Neural cell (in vitro differentiated cells): ENCODE measurements around the gene CCDC190. TPM values are rescaled to one million over a fixed set of nuclear protein-coding genes. Genes with fewer than 3 reads are reported as not detected.
"Not testable (repeated sequence)": the region's sequence is repeated elsewhere in the genome, so short reads cannot be mapped to it uniquely, and the experiment has no call there.

ENCODE experiments used
- H2AFZ ChIP-seq: fragments of 200-600, 300-800 bp; sonication (generic), shearing (Covaris generic); 2 replicates; pipeline ENCODE4 v1.6.0; 2014; ENCODE audit warnings: low read depth, mild to moderate bottlenecking, antibody characterized with exemption, low read length, moderate library complexity
- H3F3A ChIP-seq: fragments of 200-600 bp; shearing (Covaris generic); 2 replicates; pipeline ENCODE4 v1.6.1; 2016; ENCODE audit warnings: mild to moderate bottlenecking, moderate library complexity, mixed read lengths, antibody characterized with exemption, low read length; ENCODE audit not compliant: insufficient read depth, poor library complexity, severe bottlenecking
- H3K27ac ChIP-seq: fragments of 200-600, 300-800 bp; sonication (generic), shearing (Covaris generic); 2 replicates; pipeline ENCODE4 v1.5.1; 2014; ENCODE audit warnings: mild to moderate bottlenecking, low read length, moderate library complexity
- H3K27me3 ChIP-seq: fragments of 300-800, 200-600 bp; sonication (generic), shearing (Covaris generic); 2 replicates; pipeline ENCODE4 v1.6.0; 2014; ENCODE audit warnings: mild to moderate bottlenecking, low read depth, low read length, moderate library complexity; ENCODE audit not compliant: insufficient read depth
- H3K36me3 ChIP-seq: fragments of 300-800, 200-600 bp; sonication (generic), shearing (Covaris generic); 2 replicates; pipeline ENCODE4 v1.5.1; 2014; ENCODE audit warnings: mild to moderate bottlenecking, antibody characterized with exemption, low read length, moderate library complexity; ENCODE audit not compliant: insufficient read depth
- H3K4me2 ChIP-seq: fragments of 300-800, 200-600 bp; sonication (generic), shearing (Covaris generic); 2 replicates; pipeline ENCODE4 v1.6.0; 2014; ENCODE audit warnings: mild to moderate bottlenecking, low read length
- H3K4me3 ChIP-seq: fragments of 300-800, 200-600 bp; sonication (generic), shearing (Covaris generic); 2 replicates; pipeline ENCODE4 v1.5.1; 2014; ENCODE audit warnings: mild to moderate bottlenecking, low read length, moderate library complexity
- H3K79me2 ChIP-seq: fragments of 200-600 bp; shearing (Covaris generic); replicated peaks from 2 replicates; pipeline ENCODE4 v1.6.0; 2014; ENCODE audit warnings: mild to moderate bottlenecking, low read length, moderate library complexity; ENCODE audit not compliant: insufficient read depth
- H3K9ac ChIP-seq: fragments of 300-800, 200-600 bp; sonication (generic), shearing (Covaris generic); 2 replicates; pipeline ENCODE4 v1.6.1; 2016; ENCODE audit warnings: mild to moderate bottlenecking, low read length, mixed read lengths
- H3K9me2 ChIP-seq: fragments of 200-600 bp; shearing (Covaris generic); 2 replicates; pipeline ENCODE4 v1.6.1; 2016; ENCODE audit warnings: mild to moderate bottlenecking, low read length, mixed read lengths; ENCODE audit not compliant: insufficient read depth
- H3K9me3 ChIP-seq: fragments of 200-600, 300-800 bp; sonication (generic), shearing (Covaris generic); 2 replicates; pipeline ENCODE4 v1.6.1; 2016; ENCODE audit warnings: mild to moderate bottlenecking, mixed run types, low read length, moderate library complexity, mixed read lengths
- H4K20me1 ChIP-seq: fragments of 200-600 bp; shearing (Covaris generic); 2 replicates; pipeline ENCODE4 v1.6.1; 2016; ENCODE audit warnings: mild to moderate bottlenecking, mixed run types; ENCODE audit not compliant: insufficient read depth
- EP300 ChIP-seq: fragments of 450-650 bp; conservative IDR thresholded peaks from 2 replicates; pipeline ENCODE4 v1.6.1; 2014; ENCODE audit warnings: antibody characterized with exemption, mild to moderate bottlenecking, moderate library complexity; ENCODE audit not compliant: poor library complexity, severe bottlenecking
- EZH2 ChIP-seq: fragments of 200-600, 300-800 bp; shearing (Covaris generic), sonication (generic); IDR thresholded peaks from 2 replicates; pipeline ENCODE4 v1.6.1; 2014; ENCODE audit warnings: antibody characterized with exemption, low read length, borderline replicate concordance, mild to moderate bottlenecking; ENCODE audit not compliant: insufficient read depth, poor library complexity, severe bottlenecking
- MXI1 ChIP-seq: fragments of 450-650 bp; conservative IDR thresholded peaks from 2 replicates; pipeline ENCODE4 v1.6.1; 2014; ENCODE audit warnings: antibody characterized with exemption, mild to moderate bottlenecking; ENCODE audit not compliant: poor library complexity, severe bottlenecking
- POLR2AphosphoS5 ChIP-seq: IDR thresholded peaks from 2 replicates; pipeline ENCODE4 v1.6.1; 2012
- RAD21 ChIP-seq: fragments of 450-650 bp; conservative IDR thresholded peaks from 2 replicates; pipeline ENCODE4 v1.6.1; 2014; ENCODE audit warnings: antibody characterized with exemption, mild to moderate bottlenecking, moderate library complexity
- SMC3 ChIP-seq: fragments of 450-650 bp; conservative IDR thresholded peaks from 2 replicates; pipeline ENCODE4 v1.6.1; 2014; ENCODE audit warnings: antibody characterized with exemption, mild to moderate bottlenecking, moderate library complexity; ENCODE audit not compliant: poor library complexity
- polyA plus RNA-seq: library from polyadenylated mRNA; depleted of rRNA; stranded (reverse); fragments of >200 nt; gene quantifications from 2 replicates; pipeline ENCODE4 v1.2.3, GENCODE V29; 2014
- TF ChIP-seq, protein P1 (sequence below): IDR thresholded peaks from 2 replicates; pipeline ENCODE4 v1.6.1; 2012; ENCODE audit warnings: borderline replicate concordance
- TF ChIP-seq, protein P2 (sequence below): fragments of 450-650 bp; IDR thresholded peaks from 2 replicates; pipeline ENCODE4 v1.5.1; 2014; ENCODE audit warnings: antibody characterized with exemption, mild to moderate bottlenecking, moderate library complexity; ENCODE audit not compliant: poor library complexity, severe bottlenecking

The CCDC190 gene
- polyA plus RNA-seq, 1 donor from 2014 or later: not detected

DNA sequence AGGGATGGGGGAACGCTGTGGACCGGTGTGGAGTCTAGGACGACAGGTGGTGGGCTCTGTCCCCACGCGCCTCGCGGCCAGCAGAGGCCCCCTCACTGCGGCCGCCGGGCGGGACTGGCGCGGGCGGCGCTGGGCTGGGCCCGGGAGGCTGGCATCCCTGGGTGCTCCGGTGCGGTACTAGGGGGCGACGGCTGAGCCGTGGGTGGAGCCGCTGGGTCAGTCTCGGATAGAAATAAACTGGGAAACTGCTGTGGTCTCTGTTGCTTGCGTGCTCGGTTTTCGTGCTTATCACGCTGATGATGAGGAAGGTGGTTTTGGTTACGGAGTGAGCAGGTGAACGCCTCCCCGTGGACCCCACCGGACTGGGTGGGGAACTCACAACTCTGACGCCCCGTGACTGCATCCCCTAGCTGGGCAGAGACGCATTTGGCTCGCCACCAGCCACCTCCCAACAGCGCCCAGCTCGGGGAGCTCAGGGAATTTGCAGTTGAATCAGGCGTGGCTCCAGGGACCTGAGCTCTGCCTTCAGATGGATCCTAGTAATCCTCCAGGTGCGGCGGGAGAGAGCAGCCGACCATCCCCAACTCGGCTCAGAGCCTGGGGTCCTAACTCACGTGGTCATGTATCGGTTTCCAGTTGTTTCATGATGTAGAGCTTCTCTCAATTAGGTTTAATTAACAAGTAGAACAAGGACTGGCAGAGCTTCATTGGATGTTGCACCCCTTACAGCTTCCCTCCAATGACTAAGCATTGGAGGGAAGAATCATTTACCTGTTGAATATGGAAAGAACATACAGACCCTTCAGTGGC lies 38.4 kb downstream of the CCDC190 start:
- no peaks in the 10 kb centered on the region for H4K20me1 ChIP-seq
- H3K9me2 ChIP-seq: no peaks in the 10 kb centered on the region
- no peaks in the 10 kb centered on the region for H3F3A ChIP-seq
- no peaks in the 10 kb centered on the region for H3K36me3 ChIP-seq
- no peak overlapping the region for H3K4me2 ChIP-seq
- no peak overlapping the region for H2AFZ ChIP-seq
- TF ChIP-seq RAD21: no peak
- TF ChIP-seq SMC3: no peak
- no peak for TF ChIP-seq EP300
- TF ChIP-seq EZH2: no peak
- TF ChIP-seq POLR2AphosphoS5: no peak
- TF ChIP-seq, protein P1, sequence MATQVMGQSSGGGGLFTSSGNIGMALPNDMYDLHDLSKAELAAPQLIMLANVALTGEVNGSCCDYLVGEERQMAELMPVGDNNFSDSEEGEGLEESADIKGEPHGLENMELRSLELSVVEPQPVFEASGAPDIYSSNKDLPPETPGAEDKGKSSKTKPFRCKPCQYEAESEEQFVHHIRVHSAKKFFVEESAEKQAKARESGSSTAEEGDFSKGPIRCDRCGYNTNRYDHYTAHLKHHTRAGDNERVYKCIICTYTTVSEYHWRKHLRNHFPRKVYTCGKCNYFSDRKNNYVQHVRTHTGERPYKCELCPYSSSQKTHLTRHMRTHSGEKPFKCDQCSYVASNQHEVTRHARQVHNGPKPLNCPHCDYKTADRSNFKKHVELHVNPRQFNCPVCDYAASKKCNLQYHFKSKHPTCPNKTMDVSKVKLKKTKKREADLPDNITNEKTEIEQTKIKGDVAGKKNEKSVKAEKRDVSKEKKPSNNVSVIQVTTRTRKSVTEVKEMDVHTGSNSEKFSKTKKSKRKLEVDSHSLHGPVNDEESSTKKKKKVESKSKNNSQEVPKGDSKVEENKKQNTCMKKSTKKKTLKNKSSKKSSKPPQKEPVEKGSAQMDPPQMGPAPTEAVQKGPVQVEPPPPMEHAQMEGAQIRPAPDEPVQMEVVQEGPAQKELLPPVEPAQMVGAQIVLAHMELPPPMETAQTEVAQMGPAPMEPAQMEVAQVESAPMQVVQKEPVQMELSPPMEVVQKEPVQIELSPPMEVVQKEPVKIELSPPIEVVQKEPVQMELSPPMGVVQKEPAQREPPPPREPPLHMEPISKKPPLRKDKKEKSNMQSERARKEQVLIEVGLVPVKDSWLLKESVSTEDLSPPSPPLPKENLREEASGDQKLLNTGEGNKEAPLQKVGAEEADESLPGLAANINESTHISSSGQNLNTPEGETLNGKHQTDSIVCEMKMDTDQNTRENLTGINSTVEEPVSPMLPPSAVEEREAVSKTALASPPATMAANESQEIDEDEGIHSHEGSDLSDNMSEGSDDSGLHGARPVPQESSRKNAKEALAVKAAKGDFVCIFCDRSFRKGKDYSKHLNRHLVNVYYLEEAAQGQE: no peak
- TF ChIP-seq, protein P2, sequence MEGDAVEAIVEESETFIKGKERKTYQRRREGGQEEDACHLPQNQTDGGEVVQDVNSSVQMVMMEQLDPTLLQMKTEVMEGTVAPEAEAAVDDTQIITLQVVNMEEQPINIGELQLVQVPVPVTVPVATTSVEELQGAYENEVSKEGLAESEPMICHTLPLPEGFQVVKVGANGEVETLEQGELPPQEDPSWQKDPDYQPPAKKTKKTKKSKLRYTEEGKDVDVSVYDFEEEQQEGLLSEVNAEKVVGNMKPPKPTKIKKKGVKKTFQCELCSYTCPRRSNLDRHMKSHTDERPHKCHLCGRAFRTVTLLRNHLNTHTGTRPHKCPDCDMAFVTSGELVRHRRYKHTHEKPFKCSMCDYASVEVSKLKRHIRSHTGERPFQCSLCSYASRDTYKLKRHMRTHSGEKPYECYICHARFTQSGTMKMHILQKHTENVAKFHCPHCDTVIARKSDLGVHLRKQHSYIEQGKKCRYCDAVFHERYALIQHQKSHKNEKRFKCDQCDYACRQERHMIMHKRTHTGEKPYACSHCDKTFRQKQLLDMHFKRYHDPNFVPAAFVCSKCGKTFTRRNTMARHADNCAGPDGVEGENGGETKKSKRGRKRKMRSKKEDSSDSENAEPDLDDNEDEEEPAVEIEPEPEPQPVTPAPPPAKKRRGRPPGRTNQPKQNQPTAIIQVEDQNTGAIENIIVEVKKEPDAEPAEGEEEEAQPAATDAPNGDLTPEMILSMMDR: peak; percentile 45
- TF ChIP-seq MXI1: no peak
- H3K27me3 ChIP-seq: peaks cover 5% of the 10 kb centered on the region
- peak overlapping the region; percentile 63 for H3K4me3 ChIP-seq
- H3K27ac ChIP-seq: no peak overlapping the region
- no peak overlapping the region for H3K9ac ChIP-seq
- H3K9me3 ChIP-seq: no peaks in the 10 kb centered on the region
- no peaks in the 10 kb centered on the region for H3K79me2 ChIP-seq

DNA sequence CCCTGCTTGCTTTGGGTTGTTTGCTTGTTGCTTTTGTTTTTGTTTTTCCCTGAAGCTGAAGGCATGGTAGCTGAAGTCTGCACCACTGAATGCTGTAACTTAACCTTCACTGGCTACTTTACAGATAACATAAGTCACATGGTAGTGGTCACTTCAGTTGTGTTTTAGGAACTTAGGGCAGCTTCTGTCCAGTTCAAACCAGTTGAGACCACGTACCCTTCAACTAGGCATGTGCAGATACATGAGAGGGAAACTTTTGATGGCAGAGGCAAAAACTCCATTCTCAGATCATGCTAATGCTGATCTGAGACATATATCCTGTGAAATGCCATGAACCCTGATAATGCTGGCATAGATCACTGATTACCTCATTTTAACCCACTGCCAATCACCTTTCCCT lies 42.3 kb downstream of the CCDC190 start:
- not testable (repeated sequence) for H4K20me1 ChIP-seq, H3K36me3 ChIP-seq, H3K9ac ChIP-seq, H3K27me3 ChIP-seq, H2AFZ ChIP-seq, H3K4me3 ChIP-seq, H3K27ac ChIP-seq, H3F3A ChIP-seq, H3K9me3 ChIP-seq, H3K4me2 ChIP-seq, H3K9me2 ChIP-seq, H3K79me2 ChIP-seq

DNA sequence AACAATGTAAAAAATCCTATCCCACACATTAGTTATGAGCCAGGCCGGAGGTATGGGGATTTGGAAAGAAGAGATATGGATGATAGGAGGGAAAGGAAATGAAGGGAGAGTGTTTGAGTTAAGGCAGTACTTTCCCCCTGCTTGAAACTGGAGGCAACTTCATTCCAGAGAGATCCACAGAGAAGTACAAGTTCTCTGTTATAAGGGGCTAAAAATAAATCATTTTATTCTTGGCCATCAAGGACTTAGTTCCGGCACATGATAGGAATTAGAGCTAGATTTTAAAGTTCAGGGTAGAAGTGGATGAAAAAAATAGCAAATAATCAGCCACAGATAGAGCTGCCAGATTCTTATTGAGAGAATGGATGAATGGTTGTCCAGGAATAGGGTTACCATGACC lies 42.8 kb downstream of the CCDC190 start:
- not testable (repeated sequence) for H3K4me3 ChIP-seq, H3K9me2 ChIP-seq, H3F3A ChIP-seq, H4K20me1 ChIP-seq, H3K36me3 ChIP-seq, H3K4me2 ChIP-seq, H2AFZ ChIP-seq, H3K27me3 ChIP-seq, H3K9me3 ChIP-seq, H3K9ac ChIP-seq, H3K27ac ChIP-seq, H3K79me2 ChIP-seq

DNA sequence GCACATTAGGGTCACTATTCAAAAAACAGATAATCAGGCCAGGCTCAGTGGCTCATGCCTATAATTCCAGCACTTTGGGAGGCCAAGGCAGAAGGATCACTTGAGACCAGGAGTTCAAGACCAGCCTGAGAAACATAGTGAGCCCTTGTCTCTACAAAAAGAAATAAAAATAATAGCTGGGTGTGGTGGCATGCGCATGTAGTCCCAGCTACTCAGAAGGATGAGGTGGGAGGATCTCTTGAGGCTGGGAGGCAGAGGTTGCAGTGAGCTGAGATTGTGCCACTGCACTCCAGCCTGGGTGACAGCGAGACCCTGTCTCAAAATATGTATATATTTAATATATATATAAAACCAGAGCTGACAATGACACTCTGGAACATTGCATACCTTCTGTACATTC lies 48.6 kb downstream of the CCDC190 start:
- not testable (repeated sequence) for H3K27ac ChIP-seq, H3K9ac ChIP-seq, H3F3A ChIP-seq, H2AFZ ChIP-seq, H3K4me3 ChIP-seq, H3K27me3 ChIP-seq, H3K4me2 ChIP-seq, H3K9me2 ChIP-seq, H4K20me1 ChIP-seq, H3K9me3 ChIP-seq, H3K36me3 ChIP-seq, H3K79me2 ChIP-seq

DNA sequence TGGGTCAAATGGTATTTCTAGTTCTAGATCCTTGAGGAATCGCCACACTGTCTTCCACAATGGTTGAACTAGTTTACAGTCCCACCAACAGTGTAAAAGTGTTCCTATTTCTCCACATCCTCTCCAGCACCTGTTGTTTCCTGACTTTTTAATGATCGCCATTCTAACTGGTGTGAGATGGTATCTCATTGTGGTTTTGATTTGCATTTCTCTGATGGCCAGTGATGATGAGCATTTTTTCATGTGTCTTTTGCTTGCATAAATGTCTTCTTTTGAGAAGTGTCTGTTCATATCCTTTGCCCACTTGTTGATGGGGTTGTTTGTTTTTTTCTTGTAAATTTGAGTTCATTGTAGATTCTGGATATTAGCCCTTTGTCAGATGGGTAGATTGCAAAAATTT lies 53.5 kb downstream of the CCDC190 start:
- not testable (repeated sequence) for H3F3A ChIP-seq, H3K9ac ChIP-seq, H3K27me3 ChIP-seq, H2AFZ ChIP-seq, H3K27ac ChIP-seq, H3K79me2 ChIP-seq, H3K36me3 ChIP-seq, H4K20me1 ChIP-seq, H3K9me2 ChIP-seq, H3K4me3 ChIP-seq, H3K4me2 ChIP-seq, H3K9me3 ChIP-seq
